Stimulated activated naive CD8-positive, alpha-beta T cell treated with anti-CD3 and anti-CD28 coated beads, Interleukin-15, Interleukin-2, amounts not matched to agents 100 U/mL and 50 U/mL, for 24 hours (primary cell): ENCODE measurements around the gene DIAPH3.
"Not testable (repeated sequence)": the region's sequence is repeated elsewhere in the genome, so short reads cannot be mapped to it uniquely, and the experiment has no call there.

Experiments
- ATAC-seq: fragments of 150-1000 bp; cut with Tn5 transposase; one replicate; pipeline ENCODE4 v1.10.0; 2021
- DNase-seq: peaks from one replicate; pipeline ENCODE4 v3.0.0; 2021

Gene DIAPH3

DNA sequence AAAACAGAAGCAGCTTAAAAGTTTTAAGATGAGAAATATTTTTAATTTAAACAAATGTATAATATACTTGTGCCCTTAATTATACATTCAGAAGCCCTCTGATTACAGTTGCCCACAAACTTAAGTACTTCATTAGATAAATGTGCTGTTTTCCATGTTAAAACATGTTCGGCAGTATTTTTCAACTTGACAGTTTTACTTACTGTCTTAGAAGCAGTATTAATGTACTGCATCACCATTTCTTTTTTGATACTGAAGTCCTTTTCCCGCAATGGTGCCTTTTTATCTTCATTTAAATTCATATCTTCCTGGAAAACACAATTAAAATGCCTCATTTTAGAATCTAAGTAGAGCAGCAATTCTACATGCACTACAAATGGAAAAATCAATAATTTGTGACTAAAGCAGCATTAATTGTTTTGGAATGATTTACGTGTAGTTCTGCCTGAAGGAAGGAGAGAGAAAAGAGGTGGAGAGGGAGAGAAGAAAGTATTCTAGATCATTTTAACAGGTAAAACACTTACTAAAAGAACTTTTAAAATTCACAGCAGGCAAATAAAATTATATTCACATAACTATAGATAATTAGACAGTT, 70.2 kb downstream of the DIAPH3 start:
- ATAC-seq (no peak), DNase-seq (no peak)

DNA sequence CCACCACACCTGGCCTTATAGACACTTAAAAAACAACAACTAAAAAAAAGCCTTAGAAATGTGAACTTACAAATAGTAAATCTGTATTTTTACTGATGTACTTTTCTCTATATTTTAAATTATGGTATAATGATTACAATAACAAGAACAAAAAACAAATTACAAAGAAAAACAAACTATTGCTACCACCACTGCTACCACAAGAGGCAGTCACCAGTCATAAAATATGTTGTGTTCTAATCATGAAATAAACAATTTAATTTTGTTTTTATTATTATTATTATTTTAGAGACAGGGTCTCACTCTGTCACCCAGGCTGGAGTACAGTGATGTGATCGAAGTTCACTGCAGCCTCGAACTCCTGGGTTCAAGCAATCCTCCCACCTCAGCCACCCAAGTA, 72.2 kb downstream of the DIAPH3 start:
- ATAC-seq (no peak), DNase-seq (no peak)

DNA sequence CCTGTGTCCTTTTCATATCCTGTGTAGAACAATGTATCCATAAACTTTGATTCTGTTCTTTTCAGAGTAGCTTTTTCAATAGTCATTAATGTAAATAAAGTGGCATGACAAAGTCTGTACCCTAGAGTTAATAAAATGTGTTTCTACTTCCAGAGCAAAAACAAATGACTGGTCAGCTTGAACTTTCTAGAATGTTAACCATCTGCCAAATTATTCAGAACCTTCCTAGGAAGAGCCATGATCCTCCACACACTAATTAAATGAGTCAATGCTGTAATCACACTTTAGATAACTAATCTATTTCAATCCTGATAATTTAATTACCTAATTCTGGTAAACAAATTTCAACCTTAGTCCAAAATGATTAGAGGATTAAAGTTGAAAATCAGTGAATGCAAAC, 73.2 kb downstream of the DIAPH3 start:
- DNase-seq (no peak), ATAC-seq (no peak)

DNA sequence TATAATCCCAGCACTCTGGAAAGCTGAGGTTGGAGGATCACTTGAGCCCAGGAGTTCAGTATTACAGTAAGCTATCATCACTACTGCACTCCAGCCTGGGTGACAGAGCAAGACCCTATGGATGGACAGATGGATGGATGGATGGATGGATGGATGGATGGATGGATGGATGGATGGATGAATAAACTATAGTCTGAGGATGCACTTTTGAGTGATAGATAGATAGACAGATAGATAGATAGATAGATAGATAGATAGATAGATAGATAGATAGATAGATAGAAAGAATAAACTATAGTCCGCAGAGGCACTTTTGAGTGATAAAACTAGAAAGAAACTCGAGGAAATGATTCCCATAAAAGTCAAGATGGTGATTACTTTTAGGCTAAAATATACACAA, 79.9 kb downstream of the DIAPH3 start:
- not testable (repeated sequence) for ATAC-seq, DNase-seq

DNA sequence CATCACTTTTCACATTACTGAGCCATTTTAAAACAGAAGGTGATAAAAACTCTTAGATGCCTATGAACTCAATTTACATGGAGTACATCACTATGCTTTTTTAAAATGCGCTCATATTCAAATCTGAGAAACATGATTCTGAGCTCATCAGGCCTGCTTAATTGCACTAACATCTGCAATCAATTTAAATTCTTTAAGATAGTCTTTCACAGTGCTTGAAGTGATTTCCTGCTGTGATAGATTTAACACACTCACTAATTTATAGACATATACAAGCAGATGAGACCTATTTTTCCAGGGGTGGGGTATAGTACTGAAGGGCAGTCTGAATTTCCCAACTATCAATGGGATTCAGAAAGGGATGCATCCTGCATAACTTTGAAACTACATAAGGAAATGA, 82.9 kb downstream of the DIAPH3 start:
- ATAC-seq (no peak), DNase-seq (no peak)

DNA sequence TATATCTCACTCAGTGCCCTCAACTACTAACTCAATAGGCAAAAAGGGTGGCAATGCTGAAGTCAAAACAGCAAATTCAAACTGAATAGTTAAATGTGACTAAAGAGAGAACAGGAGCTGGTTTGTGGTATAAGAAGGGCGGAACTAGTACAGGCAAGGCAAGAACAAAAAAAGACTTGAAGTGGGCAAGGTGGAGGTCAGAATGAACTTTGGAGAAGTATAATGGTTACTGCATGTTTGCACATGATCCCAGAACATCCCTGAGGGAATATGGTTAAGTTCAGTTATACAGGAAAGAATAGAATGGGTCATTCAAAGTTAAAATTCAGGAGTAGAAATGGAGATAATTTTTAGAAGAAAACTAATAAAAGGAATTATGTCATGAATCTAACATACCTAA, 85.5 kb downstream of the DIAPH3 start:
- ATAC-seq (no peak), DNase-seq (no peak)

DNA sequence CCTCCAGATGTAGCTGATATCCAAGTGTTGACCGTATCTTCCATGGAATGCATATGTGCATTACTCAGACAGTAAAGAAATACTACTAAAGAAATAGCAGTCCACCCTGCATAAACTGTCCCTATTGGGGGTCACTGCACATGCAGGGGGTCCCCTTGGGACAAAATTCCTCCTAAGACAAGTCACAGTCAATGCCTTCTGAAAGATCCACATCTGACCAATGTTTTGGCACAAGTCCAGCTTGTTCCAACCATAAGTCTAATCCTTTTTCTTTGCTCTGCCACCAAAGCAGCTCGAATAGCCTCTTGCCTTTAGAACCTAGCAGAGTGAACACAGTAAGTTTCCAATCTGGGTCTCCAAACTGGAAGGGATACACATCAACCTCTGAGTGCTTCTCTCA, 87.9 kb downstream of the DIAPH3 start:
- ATAC-seq: no peak
- no peak for DNase-seq

DNA sequence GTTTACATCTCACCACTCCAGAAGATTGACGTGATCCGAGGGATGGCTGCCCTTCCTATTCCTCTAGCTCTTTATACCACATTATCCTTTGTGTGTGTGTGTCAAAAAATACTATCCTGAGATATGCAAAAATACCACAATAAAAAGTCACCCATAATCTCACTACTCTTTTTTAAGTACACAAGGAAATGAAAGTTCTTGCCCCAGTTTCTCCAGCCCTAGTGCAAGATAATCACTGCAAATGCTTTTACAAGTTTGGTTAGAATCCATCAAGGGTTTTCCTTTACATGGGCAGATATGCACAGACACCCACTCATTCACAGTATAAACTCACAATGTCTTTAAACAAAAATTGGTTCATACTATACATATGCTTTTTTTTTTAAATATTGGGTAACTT, 89.3 kb downstream of the DIAPH3 start:
- no peak for DNase-seq
- ATAC-seq: no peak

DNA sequence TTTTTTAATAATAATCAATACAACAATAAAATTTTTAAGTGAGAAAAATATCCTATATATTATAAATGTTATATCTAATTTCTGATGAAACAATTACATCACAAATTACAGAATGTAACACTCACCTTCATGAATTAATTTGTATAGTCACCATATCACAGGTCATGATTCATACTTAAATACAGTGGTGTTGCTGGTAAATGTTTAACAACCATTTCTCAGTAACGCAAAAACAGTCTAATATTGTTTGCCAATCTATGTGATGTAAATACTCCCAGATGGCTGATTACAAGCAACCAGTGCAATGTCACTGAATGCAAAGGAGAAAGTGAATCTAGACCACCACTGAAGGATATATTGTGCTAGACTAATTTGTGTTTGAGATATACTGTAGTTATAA, 97.5 kb downstream of the DIAPH3 start:
- DNase-seq (no peak), ATAC-seq (no peak)

DNA sequence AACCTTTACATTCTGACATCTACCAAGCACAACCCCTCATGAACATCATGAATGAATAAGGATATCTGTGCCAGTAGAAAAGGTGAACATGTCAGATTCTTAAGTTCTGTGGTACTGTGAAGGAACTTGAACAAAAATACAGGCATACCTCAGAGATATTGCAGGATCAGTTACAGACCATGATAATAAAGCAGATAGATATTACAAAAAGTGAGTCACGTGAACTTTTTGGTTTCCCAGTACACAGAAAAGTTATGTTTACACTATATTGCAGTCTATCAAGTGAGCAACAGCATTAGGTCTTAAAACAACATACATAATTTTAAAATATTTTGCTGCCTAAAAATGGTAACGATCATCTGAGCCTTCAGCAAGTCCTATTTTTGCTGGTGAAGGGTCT, 101.2 kb downstream of the DIAPH3 start:
- ATAC-seq (no peak), DNase-seq (no peak)

DNA sequence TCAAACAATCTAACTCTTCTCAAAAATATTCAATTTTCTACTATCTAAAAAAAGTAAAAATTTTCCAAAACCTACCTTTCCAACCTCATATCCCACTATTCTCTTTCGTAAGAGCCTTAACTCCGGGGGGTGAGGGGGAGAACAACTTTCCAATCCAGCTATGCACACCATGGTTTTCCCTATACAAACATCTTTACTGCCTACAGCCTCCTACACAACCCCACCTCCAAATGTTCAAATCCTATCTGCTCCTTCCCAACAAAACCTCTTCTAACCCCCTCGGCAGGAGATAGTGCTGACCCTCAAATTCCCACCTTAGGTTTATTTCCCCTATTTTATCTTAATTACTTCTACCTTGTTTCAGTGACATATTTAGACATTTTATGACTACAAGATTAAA, 102.0 kb downstream of the DIAPH3 start:
- DNase-seq (no peak), ATAC-seq (no peak)

DNA sequence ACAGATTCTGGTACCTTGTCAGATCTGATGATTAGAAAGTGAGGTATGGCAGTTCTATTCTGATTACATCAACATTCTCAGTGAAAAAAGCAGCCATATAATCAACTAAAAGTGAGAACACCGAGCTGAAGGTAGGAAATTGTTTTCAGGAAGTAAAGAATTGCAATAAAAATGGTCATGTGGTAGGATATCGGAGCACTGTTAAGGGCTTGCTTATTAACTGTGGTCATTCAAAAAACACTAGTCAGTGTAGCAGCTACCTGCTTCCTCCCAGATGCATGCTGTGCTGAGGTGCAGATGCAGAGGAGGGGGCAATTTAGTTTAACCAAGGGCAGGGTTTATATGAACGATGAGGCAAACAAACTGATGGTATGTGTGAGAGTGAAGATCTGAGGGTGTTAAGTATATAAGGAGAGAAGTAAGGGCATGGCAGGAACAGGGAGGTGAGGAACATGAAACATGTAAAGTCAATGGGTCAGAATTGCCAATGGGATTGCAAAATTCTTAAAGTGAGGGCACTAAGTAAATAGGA, 111.9 kb downstream of the DIAPH3 start:
- DNase-seq: no peak
- ATAC-seq: no peak

DNA sequence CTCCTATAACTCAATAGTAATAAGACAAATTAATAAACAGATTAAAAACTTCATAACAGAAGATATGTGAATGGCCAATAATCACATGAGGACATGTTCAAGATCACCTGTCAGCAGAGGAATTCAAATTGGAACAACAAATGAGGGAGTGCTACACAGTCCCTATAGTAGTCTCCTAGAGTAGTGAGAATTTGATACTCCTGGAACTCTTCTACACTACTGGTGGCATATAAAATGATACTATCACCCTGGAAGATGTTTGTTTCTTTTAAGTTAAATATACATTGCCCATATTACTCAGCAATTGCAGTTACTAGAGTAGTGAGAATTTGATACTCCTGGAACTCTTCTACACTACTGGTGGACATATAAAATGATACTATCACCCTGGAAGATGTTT, 115.4 kb downstream of the DIAPH3 start:
- not testable (repeated sequence) for ATAC-seq, DNase-seq

DNA sequence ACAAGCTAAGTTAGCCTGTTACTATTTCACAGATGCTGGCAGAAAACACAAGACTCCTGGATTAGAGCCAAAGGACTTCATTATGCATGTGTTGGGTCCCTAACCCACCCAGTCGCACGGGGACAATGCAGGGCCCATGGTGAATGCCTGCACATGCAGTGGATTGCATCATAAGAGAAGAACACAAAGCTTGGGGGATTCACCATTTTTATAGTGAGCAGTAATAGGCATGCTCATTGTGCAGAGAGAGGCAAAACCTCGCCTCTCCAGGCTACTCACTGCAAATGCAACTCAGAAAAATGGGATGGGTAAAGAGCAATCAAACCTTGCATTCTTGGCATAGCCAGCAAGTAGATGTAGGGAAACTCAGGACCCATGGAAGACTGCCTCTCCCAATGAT, 115.8 kb downstream of the DIAPH3 start:
- no peak for ATAC-seq
- DNase-seq: no peak

DNA sequence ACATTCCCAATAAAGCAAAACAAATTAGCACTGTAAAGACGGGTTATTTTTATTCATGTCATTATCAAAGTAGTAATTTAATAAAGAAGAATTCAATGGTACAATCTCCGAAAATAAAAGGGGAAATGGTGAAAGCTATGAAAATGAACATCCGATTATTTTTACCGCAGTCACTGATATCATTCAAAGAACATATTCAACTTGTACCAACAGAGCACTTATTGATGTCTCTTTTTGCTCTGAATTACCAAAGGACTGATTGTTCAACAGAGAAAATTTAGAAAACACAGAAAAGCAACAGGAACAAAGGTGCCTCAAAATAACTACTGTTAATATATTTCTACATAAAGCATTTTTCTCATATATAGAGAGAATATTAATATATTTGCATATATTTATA, 119.4 kb downstream of the DIAPH3 start:
- DNase-seq (no peak), ATAC-seq (no peak)

DNA sequence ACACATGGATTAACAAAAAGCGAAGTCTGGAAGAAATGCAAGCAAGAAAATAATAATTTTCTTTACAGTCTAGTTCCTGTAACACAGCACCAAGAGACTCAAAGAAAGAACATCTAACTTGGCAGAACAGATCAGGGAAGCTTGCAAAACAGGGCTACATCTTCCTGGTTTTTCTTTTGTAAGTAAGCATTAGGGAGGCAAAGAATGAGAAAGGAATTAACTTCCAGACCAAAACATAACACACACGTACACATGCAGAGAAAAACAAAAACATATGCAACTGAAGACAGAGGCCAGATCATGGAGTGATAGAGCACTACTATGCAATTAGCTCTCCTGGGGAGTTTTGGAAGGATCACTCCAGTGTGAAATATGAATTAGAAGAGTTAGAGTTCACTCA, 120.5 kb downstream of the DIAPH3 start:
- DNase-seq (no peak), ATAC-seq (no peak)

DNA sequence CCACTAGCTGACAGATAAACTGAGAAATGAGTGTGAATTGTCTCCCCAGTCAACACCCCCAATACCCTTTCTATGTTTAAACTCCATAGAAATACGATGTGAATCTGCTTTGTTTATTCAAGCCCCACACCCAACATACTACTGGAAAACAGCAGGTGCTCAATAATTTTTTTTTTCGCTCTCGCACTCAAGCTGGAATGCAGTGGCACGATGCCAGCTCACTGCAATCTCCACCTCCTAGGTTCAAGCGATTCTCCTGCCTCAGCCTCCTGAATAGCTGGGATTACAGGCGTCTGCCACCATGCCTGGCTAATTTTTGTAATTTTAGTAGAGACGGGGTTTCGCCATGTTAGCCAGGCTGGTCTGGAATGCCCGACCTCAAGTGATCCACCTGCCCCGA, 123.1 kb downstream of the DIAPH3 start:
- not testable (repeated sequence) for ATAC-seq

DNA sequence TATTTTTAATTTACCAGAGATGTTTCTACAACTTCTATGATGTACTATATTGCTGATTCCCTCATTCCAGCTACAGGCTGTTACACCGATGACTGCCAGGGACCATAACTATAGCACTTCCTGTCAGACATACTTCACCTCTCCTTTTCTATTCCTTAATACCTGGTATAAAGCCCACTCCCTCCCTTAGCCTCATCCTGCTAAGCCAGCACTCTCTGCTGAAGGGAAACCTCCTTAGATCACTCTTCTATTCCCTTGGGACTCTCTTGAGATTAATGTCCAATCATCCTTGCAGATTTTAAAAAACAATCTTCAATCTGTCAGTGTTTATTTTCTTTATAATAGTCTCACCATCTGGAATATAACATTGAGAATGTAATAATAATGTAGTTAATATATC, 127.9 kb downstream of the DIAPH3 start:
- DNase-seq (no peak), ATAC-seq (no peak)

More for the DNA sequence above, 123.1 kb downstream of the DIAPH3 start:
- not testable (repeated sequence) for DNase-seq

DNA sequence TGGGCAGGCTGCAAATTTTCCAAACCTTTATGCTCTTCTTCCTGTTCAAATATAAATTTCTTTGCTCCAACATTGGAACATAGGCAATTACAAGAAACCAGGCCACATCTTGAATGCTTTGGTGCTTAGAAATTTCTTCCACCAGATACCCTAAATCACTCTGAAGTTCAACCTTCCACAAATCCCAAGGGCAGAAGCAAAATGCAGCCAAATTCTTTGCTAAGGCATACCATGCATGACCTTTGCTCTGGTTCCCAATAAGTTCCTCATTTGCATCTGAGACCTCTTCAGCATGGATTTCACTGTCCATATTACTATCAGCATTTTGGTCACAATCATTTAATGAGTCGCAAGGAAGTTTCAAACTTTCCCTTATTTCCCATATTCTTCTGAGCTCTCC, 130.9 kb downstream of the DIAPH3 start:
- DNase-seq (no peak), ATAC-seq (no peak)

DNA sequence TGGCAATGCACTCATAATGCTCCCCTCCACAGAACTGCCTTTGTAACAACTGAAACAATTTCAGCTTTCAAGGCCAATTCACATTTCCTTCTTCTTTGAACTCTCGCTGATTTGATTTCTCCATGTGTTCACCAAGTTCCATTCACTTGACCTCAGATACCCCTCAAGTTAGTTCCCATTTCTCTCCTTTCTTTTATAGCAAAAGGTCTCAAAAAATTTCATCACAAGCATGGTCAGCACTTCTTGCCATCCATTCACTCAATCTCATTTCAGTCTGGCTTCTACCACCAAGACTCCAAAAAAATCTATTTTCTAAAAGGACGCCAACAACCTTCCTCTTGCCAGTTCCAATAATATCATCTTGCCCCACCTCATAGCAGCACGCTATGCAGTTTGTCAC, 135.7 kb downstream of the DIAPH3 start:
- no peak for ATAC-seq
- DNase-seq: no peak

DNA sequence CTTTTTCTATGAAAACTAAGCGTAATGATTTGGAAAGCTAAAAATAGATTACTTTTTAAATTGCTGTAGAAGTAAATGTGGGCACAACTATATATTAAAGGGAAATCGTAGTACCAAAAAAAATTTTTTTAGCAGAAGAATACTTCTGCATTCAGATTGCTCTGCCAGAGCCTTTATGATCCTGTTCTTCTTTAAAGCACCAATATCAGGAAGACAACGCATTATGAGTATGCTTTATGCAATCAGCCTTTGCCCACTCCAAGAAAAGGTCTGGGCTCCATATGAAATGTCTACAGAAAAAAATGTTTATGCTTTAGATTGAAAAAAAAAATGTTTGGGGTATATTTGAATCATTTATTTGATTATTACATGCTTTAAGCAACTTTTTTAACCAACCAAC, 137.4 kb downstream of the DIAPH3 start:
- DNase-seq (no peak), ATAC-seq (no peak)

DNA sequence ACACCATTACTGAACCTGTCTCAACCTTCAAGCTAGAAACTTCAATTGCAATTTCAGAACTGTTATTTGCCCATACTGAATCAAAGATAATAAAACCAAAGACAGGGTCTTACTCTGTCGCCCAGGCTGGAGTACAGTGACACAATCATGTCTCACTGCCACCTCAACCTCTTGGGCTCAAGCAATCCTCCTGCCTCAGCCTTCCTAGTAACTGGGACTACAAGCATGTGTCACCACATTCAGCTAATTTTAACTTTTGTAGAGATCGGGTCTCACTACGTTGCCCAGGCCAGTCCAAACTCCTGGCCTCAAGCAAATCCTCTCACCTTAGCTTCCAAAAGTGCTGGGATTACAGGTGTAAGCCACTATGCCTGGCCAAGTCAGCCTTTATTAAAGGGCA, 143.4 kb downstream of the DIAPH3 start:
- DNase-seq (no peak), ATAC-seq (no peak)

DNA sequence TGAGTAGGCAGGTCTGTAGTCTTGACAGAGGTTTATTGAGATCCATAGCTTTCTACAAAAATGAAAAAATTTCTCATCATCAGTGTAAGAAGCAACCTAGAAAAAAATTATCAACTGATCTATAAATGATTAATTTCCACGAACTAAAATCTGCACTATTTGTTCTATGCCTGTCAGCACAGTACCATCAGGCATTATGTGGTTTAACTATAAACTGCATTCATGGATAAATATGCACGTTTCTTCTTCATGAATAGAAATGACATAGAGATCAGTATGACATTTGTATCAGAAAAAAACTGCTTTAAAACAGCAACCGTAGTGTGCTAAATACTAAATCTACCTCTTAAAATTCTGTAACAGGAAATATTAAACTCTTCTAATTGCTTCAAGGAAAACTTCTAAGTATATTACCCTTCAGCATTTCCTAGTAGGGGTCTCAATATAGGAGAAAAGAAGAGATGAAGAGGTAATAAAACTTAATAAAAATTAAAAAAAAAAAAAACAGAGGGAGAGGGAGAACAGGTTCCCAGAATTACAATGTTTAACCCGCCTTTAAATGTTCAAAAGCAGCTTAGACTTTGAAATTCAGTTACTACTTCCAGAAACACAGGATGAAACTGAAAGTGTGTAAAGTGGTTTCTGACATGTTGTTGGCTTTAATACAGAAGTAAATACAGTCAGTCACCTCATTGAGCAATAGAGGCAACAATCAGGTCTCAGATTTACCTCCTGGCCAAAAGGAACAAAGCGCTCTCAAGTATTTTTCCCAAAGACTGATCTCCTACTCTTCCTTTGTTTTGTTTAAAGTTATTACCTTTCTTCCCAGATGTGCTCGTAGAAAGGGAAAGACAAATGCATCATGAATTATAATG, 144.4 kb downstream of the DIAPH3 start:
- ATAC-seq: no peak

DNA sequence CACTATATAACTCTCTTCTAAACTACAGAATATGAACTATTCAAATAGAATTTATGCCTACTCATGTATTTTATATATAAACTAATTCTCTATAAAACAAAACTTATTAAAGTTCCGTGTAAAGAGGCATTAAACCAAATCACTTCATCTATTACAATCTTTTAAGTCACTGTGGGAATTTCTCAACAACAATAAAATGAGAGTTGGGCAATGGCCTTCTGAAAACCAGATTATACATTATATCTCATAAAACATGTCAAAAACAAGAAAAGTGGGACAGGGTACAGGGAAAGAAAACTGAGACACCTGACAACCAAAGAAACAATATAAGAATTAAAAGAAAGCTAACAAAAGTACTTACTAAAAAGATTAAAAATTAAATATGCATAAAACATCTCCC, 145.2 kb downstream of the DIAPH3 start:
- ATAC-seq (no peak), DNase-seq (no peak)

More for the DNA sequence above, 144.4 kb downstream of the DIAPH3 start:
- no peak for DNase-seq
